Lower leg skin (tissue), 3 donors: ENCODE measurements around the gene PRAF2.

Experiments
- POLR2A ChIP-seq, 2 donors: fragments of 450-650 bp; IDR thresholded peaks; one replicate each; pipeline ENCODE4 v1.6.1; 2016 to 2017; ENCODE audit warnings: antibody characterized with exemption in 2 of 2, mild to moderate bottlenecking in 1 of 2, moderate library complexity in 1 of 2
- TF ChIP-seq, protein P1 (sequence below), 3 donors: fragments of 450-650 bp; IDR thresholded peaks; one replicate each; pipeline ENCODE4 v1.5.1; 2016; ENCODE audit warnings: antibody characterized with exemption in 3 of 3, mild to moderate bottlenecking in 3 of 3, moderate library complexity in 2 of 3

DNA sequence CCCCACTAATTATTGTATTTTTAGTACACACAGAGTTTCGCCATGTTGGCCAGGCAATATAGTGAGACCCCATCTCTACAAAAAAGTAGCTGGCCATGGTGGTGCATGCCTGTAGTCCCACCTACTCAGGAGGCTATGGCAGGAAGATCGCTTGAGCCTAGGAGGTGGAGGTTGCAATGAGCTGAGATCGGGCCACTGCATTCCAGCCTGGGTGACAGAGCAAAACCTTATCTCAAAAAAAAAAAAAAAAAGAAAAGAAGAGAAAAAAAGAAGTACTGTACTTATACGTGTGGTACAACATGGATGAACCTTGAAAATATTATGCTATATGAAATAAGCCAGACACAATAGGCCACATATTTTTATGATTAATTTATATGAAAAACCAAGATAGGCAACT lies 15.8 kb upstream of the PRAF2 start:
- TF ChIP-seq, protein P1, sequence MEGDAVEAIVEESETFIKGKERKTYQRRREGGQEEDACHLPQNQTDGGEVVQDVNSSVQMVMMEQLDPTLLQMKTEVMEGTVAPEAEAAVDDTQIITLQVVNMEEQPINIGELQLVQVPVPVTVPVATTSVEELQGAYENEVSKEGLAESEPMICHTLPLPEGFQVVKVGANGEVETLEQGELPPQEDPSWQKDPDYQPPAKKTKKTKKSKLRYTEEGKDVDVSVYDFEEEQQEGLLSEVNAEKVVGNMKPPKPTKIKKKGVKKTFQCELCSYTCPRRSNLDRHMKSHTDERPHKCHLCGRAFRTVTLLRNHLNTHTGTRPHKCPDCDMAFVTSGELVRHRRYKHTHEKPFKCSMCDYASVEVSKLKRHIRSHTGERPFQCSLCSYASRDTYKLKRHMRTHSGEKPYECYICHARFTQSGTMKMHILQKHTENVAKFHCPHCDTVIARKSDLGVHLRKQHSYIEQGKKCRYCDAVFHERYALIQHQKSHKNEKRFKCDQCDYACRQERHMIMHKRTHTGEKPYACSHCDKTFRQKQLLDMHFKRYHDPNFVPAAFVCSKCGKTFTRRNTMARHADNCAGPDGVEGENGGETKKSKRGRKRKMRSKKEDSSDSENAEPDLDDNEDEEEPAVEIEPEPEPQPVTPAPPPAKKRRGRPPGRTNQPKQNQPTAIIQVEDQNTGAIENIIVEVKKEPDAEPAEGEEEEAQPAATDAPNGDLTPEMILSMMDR (IDR thresholded peaks at IDR 0.05), result no peak
- no peak for TF ChIP-seq POLR2A (IDR thresholded peaks at IDR 0.05)
